H9 (cell line): ENCODE data around the gene FOXO6. TPM values are rescaled to one million over a fixed set of nuclear protein-coding genes. Genes with fewer than 3 reads are reported as not detected.

Experiments used
- DNase-seq: peaks from one replicate; pipeline ENCODE4 v3.0.0-alpha.2; 2017
- H2AFZ ChIP-seq: one replicate; pipeline ENCODE4 v1.6.1; 2013; ENCODE audit warnings: mild to moderate bottlenecking, low read length, control low read depth, moderate library complexity
- H2AK5ac ChIP-seq: 2 replicates; pipeline ENCODE4 v1.6.1; 2013; ENCODE audit warnings: low read length, control low read depth, mixed read lengths; ENCODE audit not compliant: insufficient read length
- H2BK120ac ChIP-seq: one replicate; pipeline ENCODE4 v1.6.1; 2013; ENCODE audit warnings: low read depth, mild to moderate bottlenecking, low read length, control low read depth, inconsistent platforms; ENCODE audit not compliant: poor library complexity, severe bottlenecking
- H2BK12ac ChIP-seq: 2 replicates; pipeline ENCODE4 v1.6.1; 2013; ENCODE audit warnings: low read length, control low read depth, mixed read lengths, low read depth; ENCODE audit not compliant: insufficient read length
- H2BK15ac ChIP-seq: 2 replicates; pipeline ENCODE4 v1.6.1; 2013; ENCODE audit warnings: low read depth, low read length, control low read depth
- H2BK20ac ChIP-seq: one replicate; pipeline ENCODE4 v1.6.1; 2013; ENCODE audit warnings: low read depth, mild to moderate bottlenecking, low read length, control low read depth, inconsistent platforms; ENCODE audit not compliant: poor library complexity, severe bottlenecking
- H2BK5ac ChIP-seq: 2 replicates; pipeline ENCODE4 v1.6.1; 2013; ENCODE audit warnings: low read length, control low read depth, mixed read lengths; ENCODE audit not compliant: insufficient read length
- H3K14ac ChIP-seq: 2 replicates; pipeline ENCODE4 v1.6.1; 2013; ENCODE audit warnings: low read length, control low read depth; ENCODE audit not compliant: insufficient read depth
- H3K18ac ChIP-seq: 2 replicates; pipeline ENCODE4 v1.6.1; 2013; ENCODE audit warnings: low read depth, mild to moderate bottlenecking, mixed read lengths, low read length, control low read depth; ENCODE audit not compliant: insufficient read length
- H3K23ac ChIP-seq: 2 replicates; pipeline ENCODE4 v1.6.1; 2013; ENCODE audit warnings: low read length, control low read depth, mixed read lengths, low read depth; ENCODE audit not compliant: insufficient read length
- H3K23me2 ChIP-seq: 2 replicates; pipeline ENCODE4 v1.6.1; 2013; ENCODE audit warnings: low read depth, mild to moderate bottlenecking, mixed read lengths, low read length, control low read depth; ENCODE audit not compliant: insufficient read length, poor library complexity, severe bottlenecking
- H3K27ac ChIP-seq: 2 replicates; pipeline ENCODE4 v1.5.1; 2013; ENCODE audit warnings: low read length, control low read depth, mixed read lengths, low read depth; ENCODE audit not compliant: insufficient read length
- H3K27me3 ChIP-seq: 2 replicates; pipeline ENCODE4 v1.6.1; 2013; ENCODE audit warnings: low read length, control low read depth, inconsistent platforms; ENCODE audit not compliant: insufficient read depth
- H3K4ac ChIP-seq: 2 replicates; pipeline ENCODE4 v1.6.1; 2013; ENCODE audit warnings: low read depth, mild to moderate bottlenecking, control low read depth, inconsistent platforms, low read length, moderate library complexity
- H3K4me1 ChIP-seq: 2 replicates; pipeline ENCODE4 v1.6.1; 2013; ENCODE audit warnings: low read length, control low read depth, inconsistent platforms; ENCODE audit not compliant: insufficient read depth
- H3K4me2 ChIP-seq: 2 replicates; pipeline ENCODE4 v1.6.1; 2013; ENCODE audit warnings: low read length, control low read depth, mixed read lengths; ENCODE audit not compliant: insufficient read length, insufficient read depth
- H3K56ac ChIP-seq: 2 replicates; pipeline ENCODE4 v1.6.1; 2013; ENCODE audit warnings: low read depth, mild to moderate bottlenecking, mixed read lengths, low read length, control low read depth; ENCODE audit not compliant: insufficient read length
- H3K79me1 ChIP-seq: 2 replicates; pipeline ENCODE4 v1.6.1; 2013; ENCODE audit warnings: low read depth, mild to moderate bottlenecking, moderate library complexity, low read length, control low read depth, inconsistent platforms; ENCODE audit not compliant: insufficient read depth, poor library complexity, severe bottlenecking
- H3K79me2 ChIP-seq: 2 replicates; pipeline ENCODE4 v1.6.1; 2013; ENCODE audit warnings: low read length, control low read depth, inconsistent platforms; ENCODE audit not compliant: insufficient read depth
- H3K9ac ChIP-seq: 2 replicates; pipeline ENCODE4 v1.6.1; 2013; ENCODE audit warnings: low read length, control low read depth, mixed read lengths; ENCODE audit not compliant: insufficient read length; ENCODE audit errors: extremely low read depth
- H3K9me3 ChIP-seq: one replicate; pipeline ENCODE4 v1.6.1; 2013; ENCODE audit warnings: low read depth, low read length, inconsistent platforms; ENCODE audit not compliant: control insufficient read depth
- H3T11ph ChIP-seq: one replicate; pipeline ENCODE4 v1.6.1; 2013; ENCODE audit warnings: mild to moderate bottlenecking, low read length, control low read depth, inconsistent platforms
- H4K20me1 ChIP-seq: one replicate; pipeline ENCODE4 v1.6.1; 2013; ENCODE audit not compliant: control insufficient read depth, insufficient read length, insufficient read depth
- H4K5ac ChIP-seq: 2 replicates; pipeline ENCODE4 v1.6.1; 2013; ENCODE audit warnings: low read depth, mild to moderate bottlenecking, mixed read lengths, low read length, control low read depth; ENCODE audit not compliant: insufficient read length
- H4K8ac ChIP-seq: replicated peaks from 2 replicates; pipeline ENCODE4 v1.6.1; 2013; ENCODE audit warnings: low read length, control low read depth, mixed read lengths, low read depth; ENCODE audit not compliant: insufficient read length
- H4K91ac ChIP-seq: 2 replicates; pipeline ENCODE4 v1.6.1; 2013; ENCODE audit warnings: low read depth, mild to moderate bottlenecking, moderate library complexity, mixed read lengths, low read length, control low read depth; ENCODE audit not compliant: insufficient read length
- H3K27ac Mint-ChIP-seq, 3 experiments: 2 replicates in 2 of 3; 3 replicates in 1 of 3; pipeline ENCODE4 v1.8.0; 2020 to 2021; ENCODE audit warnings: mixed read lengths in 3 of 3, mild to moderate bottlenecking in 1 of 3, moderate library complexity in 1 of 3
- H3K27me3 Mint-ChIP-seq: 2 replicates; pipeline ENCODE4 v1.8.0; 2021; ENCODE audit warnings: low read depth, mild to moderate bottlenecking, moderate library complexity, mixed read lengths
- H3K36me3 Mint-ChIP-seq, 3 experiments: 2 replicates in 2 of 3; 3 replicates in 1 of 3; pipeline ENCODE4 v1.8.0; 2020 to 2021; ENCODE audit warnings: low read depth in 3 of 3, mixed read lengths in 3 of 3; ENCODE audit not compliant: insufficient read depth in 1 of 3
- H3K4me1 Mint-ChIP-seq, 2 experiments: 2 replicates each; pipeline ENCODE4 v1.8.0; 2020; ENCODE audit warnings: mixed read lengths in 2 of 2
- H3K4me3 Mint-ChIP-seq, 2 experiments: 2 replicates in 1 of 2; 3 replicates in 1 of 2; pipeline ENCODE4 v1.8.0; 2020 to 2021; ENCODE audit warnings: mild to moderate bottlenecking in 2 of 2, mixed read lengths in 2 of 2, moderate library complexity in 1 of 2
- H3K9me3 Mint-ChIP-seq, 2 experiments: 2 replicates in 1 of 2; 3 replicates in 1 of 2; pipeline ENCODE4 v1.8.0; 2020; ENCODE audit warnings: mild to moderate bottlenecking in 2 of 2, mixed read lengths in 2 of 2, moderate library complexity in 1 of 2
- CTCF ChIP-seq: fragments of 200-600 bp; sonication (generic); conservative IDR thresholded peaks from 3 replicates; pipeline ENCODE4 v1.8.0; 2021; ENCODE audit warnings: antibody characterized with exemption, mild to moderate bottlenecking
- WGBS: extraction: QIAGEN DNeasy Blood & Tissue Kit; methylation state at CpG from one replicate; pipeline ENCODE4 v1.1.7; 2013; ENCODE audit warnings: missing lambda C conversion rate, low lambda C conversion rate, mixed read lengths; ENCODE audit not compliant: insufficient read length; ENCODE audit errors: extremely low coverage; 5-methylcytosine and 5-hydroxymethylcytosine counted together
- total RNA-seq: library from RNA; stranded (reverse); gene quantifications from 2 replicates; pipeline ENCODE4 v1.2.1, GENCODE V29; 2021

FOXO6 gene
- total RNA-seq, 1 experiment from 2014 or later, result 0.83 TPM

- Histone ChIP-seq H3T11ph (no peak overlapping the region), H3K79me2 (no peaks in the 10 kb centered on the region), H3K79me1 (no peaks in the 10 kb centered on the region), H2BK15ac (no peak overlapping the region), H4K5ac (no peak overlapping the region), H2BK12ac (no peak overlapping the region), H3K9me3 (no peaks in the 10 kb centered on the region), H3K23me2 (no peaks in the 10 kb centered on the region), H2AK5ac (no peak overlapping the region), H2BK20ac (no peak overlapping the region), H3K18ac (no peak overlapping the region), H3K27ac (no peak overlapping the region), H2AFZ (no peak overlapping the region), H3K9ac (no peak overlapping the region), H3K14ac (no peak overlapping the region), H4K91ac (no peak overlapping the region), H2BK5ac (no peak overlapping the region), H3K23ac (no peak overlapping the region), H3K4me1 (peaks cover 2% of the 10 kb centered on the region; the same call in 1 of the 2 replicates), H4K20me1 (no peaks in the 10 kb centered on the region), H3K27me3 (no peaks in the 10 kb centered on the region), H3K4me2 (no peak overlapping the region), H2BK120ac (no peak overlapping the region), H3K56ac (no peak overlapping the region), H4K8ac (no peak overlapping the region), H3K4ac (no peak overlapping the region)
- H3K9me3 Mint-ChIP-seq, result no peaks in the 10 kb centered on the region
- peak; percentile 1; the same call in 1 of the 3 replicates for TF ChIP-seq CTCF
- peaks cover 8 to 10% of the 10 kb centered on the region in 2 experiments for H3K4me1 Mint-ChIP-seq
- DNase-seq, result no peak
- no peak overlapping the region; a peak in 1 of 7 replicates for H3K27ac Mint-ChIP-seq
- no CpG with 5 or more reads among the region's 5 CpGs for WGBS
- no peaks in the 10 kb centered on the region for H3K36me3 Mint-ChIP-seq
- H3K4me3 Mint-ChIP-seq, result no peak overlapping the region
- peaks cover 2% of the 10 kb centered on the region; the same call in 1 of the 2 replicates for H3K27me3 Mint-ChIP-seq
Observed at GRCh38 chr1:41323243-41323642, 38.0 kb upstream of the FOXO6 start.
